Measurements from ENCODE around the gene HMGB3.

DNA sequence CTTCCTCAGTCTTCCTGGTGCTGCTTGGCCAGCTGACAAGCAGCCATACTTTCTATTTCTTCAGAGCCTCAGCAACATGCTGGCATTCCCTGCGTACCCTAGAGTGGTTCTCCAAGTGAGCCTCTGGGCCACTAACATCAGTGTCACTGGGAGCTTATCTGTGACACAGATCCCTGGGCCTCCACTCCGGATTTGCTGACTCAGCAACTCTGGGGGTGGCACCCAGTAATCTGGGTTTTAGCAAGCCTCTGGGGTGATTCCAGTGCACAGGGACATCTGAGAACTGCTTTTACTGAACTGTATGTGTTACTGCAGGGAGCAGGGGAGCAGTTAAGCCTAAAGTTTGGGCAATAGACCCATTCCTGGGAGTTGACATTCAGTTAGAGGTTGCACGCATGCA, 28.2 kb upstream of the HMGB3 start:
- TF ChIP-seq, protein P1, sequence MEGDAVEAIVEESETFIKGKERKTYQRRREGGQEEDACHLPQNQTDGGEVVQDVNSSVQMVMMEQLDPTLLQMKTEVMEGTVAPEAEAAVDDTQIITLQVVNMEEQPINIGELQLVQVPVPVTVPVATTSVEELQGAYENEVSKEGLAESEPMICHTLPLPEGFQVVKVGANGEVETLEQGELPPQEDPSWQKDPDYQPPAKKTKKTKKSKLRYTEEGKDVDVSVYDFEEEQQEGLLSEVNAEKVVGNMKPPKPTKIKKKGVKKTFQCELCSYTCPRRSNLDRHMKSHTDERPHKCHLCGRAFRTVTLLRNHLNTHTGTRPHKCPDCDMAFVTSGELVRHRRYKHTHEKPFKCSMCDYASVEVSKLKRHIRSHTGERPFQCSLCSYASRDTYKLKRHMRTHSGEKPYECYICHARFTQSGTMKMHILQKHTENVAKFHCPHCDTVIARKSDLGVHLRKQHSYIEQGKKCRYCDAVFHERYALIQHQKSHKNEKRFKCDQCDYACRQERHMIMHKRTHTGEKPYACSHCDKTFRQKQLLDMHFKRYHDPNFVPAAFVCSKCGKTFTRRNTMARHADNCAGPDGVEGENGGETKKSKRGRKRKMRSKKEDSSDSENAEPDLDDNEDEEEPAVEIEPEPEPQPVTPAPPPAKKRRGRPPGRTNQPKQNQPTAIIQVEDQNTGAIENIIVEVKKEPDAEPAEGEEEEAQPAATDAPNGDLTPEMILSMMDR (IDR thresholded peaks at IDR 0.05; ENCODE audit: borderline replicate concordance, extremely low read depth, low read length, poor library complexity, severe bottlenecking) = no peak
- TF ChIP-seq EZH2 (IDR thresholded peaks at IDR 0.05; ENCODE audit: borderline replicate concordance, low read depth, low read length, severe bottlenecking) = no peak

Measured in DND-41 (cell line).